HepG2 (cell line): ENCODE data around the gene RRM2. TPM values are rescaled to one million over a fixed set of nuclear protein-coding genes. Genes with fewer than 3 reads are reported as not detected.

Experiments used
- ATAC-seq: fragments of 200-7000 bp; cut with Tn5 transposase; 3 replicates; pipeline ENCODE4 v1.9.1; 2020; ENCODE audit warnings: mild to moderate bottlenecking, moderate library complexity
- BruUV-seq: library from RNA; stranded (reverse); fragments of 400-500 nt; replicated peaks from 2 replicates; lab custom pipeline; 2021; lab: Mats Ljungman, UMichigan
- CTCF ChIA-PET: fragments of 300-600 bp; formaldehyde crosslinking; extraction: SDS; loops from one replicate; lab custom pipeline; 2021; ENCODE audit warnings: low total read pairs, inconsistent platforms, low intra/inter-chr PET ratio; lab: Yijun Ruan, JAX
- POLR2A ChIA-PET: fragments of 350-600 bp; sonication (Branson Sonifier 250); formaldehyde crosslinking; loops from one replicate; lab custom pipeline; 2020; ENCODE audit warnings: antibody characterized with exemption, inconsistent platforms; lab: Yijun Ruan, JAX
- DNase-seq: peaks from one replicate; pipeline ENCODE4 v3.0.0-alpha.2; 2015; ENCODE audit warnings: low spot score
- FAIRE-seq: peaks from 3 replicates; lab custom pipeline; 2011; peaks lifted over from hg19 to GRCh38; lab: Jason Lieb, UNC
- H2AFZ ChIP-seq: one replicate; pipeline ENCODE4 v1.6.1; 2011; ENCODE audit warnings: low read length, inconsistent platforms
- H3K27ac ChIP-seq: fragments of 300-600 bp; 3 replicates; pipeline ENCODE4 v1.8.0; 2011; ENCODE audit warnings: mixed run types, mild to moderate bottlenecking, mixed read lengths, low read length, inconsistent platforms; ENCODE audit not compliant: insufficient read depth; ENCODE audit errors: extremely low read length
- H3K27me3 ChIP-seq, 2 experiments: fragments of 200-600 bp in 1 of 2; 2 replicates in 1 of 2; 3 replicates in 1 of 2; pipeline versions ENCODE4 v1.6.0 to v1.8.0; 2011; ENCODE audit warnings: low read length in 2 of 2, mild to moderate bottlenecking in 2 of 2, moderate library complexity in 2 of 2, inconsistent platforms in 1 of 2; ENCODE audit not compliant: insufficient read depth in 2 of 2, control insufficient read depth in 1 of 2
- H3K36me3 ChIP-seq, 2 experiments: fragments of 200-600 bp in 1 of 2; replicated peaks in 1 of 2; 2 replicates in 1 of 2; 3 replicates in 1 of 2; pipeline versions ENCODE4 v1.5.1 to v1.8.0; 2011; ENCODE audit warnings: low read length in 2 of 2, inconsistent platforms in 1 of 2; ENCODE audit not compliant: insufficient read depth in 2 of 2, control insufficient read depth in 1 of 2
- H3K4me1 ChIP-seq: 2 replicates; pipeline ENCODE4 v1.5.1; 2012; ENCODE audit warnings: low read length, inconsistent platforms; ENCODE audit not compliant: insufficient read depth
- H3K4me2 ChIP-seq: 2 replicates; pipeline ENCODE4 v1.6.0; 2011; ENCODE audit warnings: low read depth, low read length, inconsistent platforms
- H3K4me3 ChIP-seq, 3 experiments: fragments of 200-600 bp in 1 of 3; sonication (generic), shearing (Covaris generic) in 1 of 3; replicated peaks in 1 of 3; 2 replicates each; pipeline ENCODE4 v1.5.1; 2011 to 2016; ENCODE audit warnings: low read length in 3 of 3, inconsistent platforms in 2 of 3, low read depth in 2 of 3, mild to moderate bottlenecking in 2 of 3, control low read depth in 1 of 3, mixed read lengths in 1 of 3; ENCODE audit not compliant: insufficient read depth in 1 of 3
- H3K79me2 ChIP-seq: one replicate; pipeline ENCODE4 v1.6.1; 2011; ENCODE audit warnings: low read length, inconsistent platforms; ENCODE audit not compliant: insufficient read depth
- H3K9ac ChIP-seq: 2 replicates; pipeline ENCODE4 v1.6.0; 2011; ENCODE audit warnings: mild to moderate bottlenecking, low read depth, low read length, inconsistent platforms; ENCODE audit not compliant: insufficient read depth
- H3K9me3 ChIP-seq: 2 replicates; pipeline ENCODE4 v1.5.1; 2012; ENCODE audit warnings: mild to moderate bottlenecking, low read length
- H4K20me1 ChIP-seq: 2 replicates; pipeline ENCODE4 v1.6.0; 2011; ENCODE audit warnings: inconsistent platforms, mild to moderate bottlenecking, low read length, moderate library complexity; ENCODE audit not compliant: insufficient read depth
- AKNA ChIP-seq: sonication (generic); formaldehyde crosslinking; IDR thresholded peaks from 2 replicates; pipeline ENCODE4 v1.4.0; 2020; ENCODE audit warnings: missing genetic modification reagents, borderline replicate concordance
- FIP1L1 ChIP-seq: fragments of 200-400 bp; formaldehyde crosslinking; IDR thresholded peaks from 2 replicates; pipeline ENCODE4 v1.6.1; 2018; ENCODE audit warnings: low read depth, mild to moderate bottlenecking, low read length, moderate library complexity, borderline replicate concordance; ENCODE audit not compliant: insufficient read depth
- FOSL2 ChIP-seq: sonication (generic); formaldehyde crosslinking; IDR thresholded peaks from 2 replicates; pipeline ENCODE4 v1.4.0; 2020; ENCODE audit warnings: missing genetic modification reagents
- HIC2 ChIP-seq: sonication (generic); formaldehyde crosslinking; IDR thresholded peaks from 2 replicates; pipeline ENCODE4 v1.9.0; 2022; ENCODE audit warnings: low read depth, missing genetic modification reagents
- XBP1 ChIP-seq: sonication (generic); formaldehyde crosslinking; IDR thresholded peaks from 2 replicates; pipeline ENCODE4 v1.5.0; 2020; ENCODE audit warnings: missing genetic modification reagents
- ZNF577 ChIP-seq: sonication (generic); formaldehyde crosslinking; IDR thresholded peaks from 2 replicates; pipeline ENCODE4 v1.4.0; 2020; ENCODE audit warnings: mild to moderate bottlenecking, low read depth, missing genetic modification reagents, borderline replicate concordance
- ZNF629 ChIP-seq: sonication (generic); formaldehyde crosslinking; conservative IDR thresholded peaks from 2 replicates; pipeline ENCODE4 v1.5.0; 2020; ENCODE audit warnings: missing genetic modification reagents
- ZNF788 ChIP-seq: sonication (generic); formaldehyde crosslinking; IDR thresholded peaks from 2 replicates; pipeline ENCODE4 v1.5.0; 2020; ENCODE audit warnings: mild to moderate bottlenecking, missing genetic modification reagents, borderline replicate concordance
- WGBS: methylation state at CpG from one replicate; pipeline ENCODE4 v1.1.6; 2017; ENCODE audit warnings: low lambda C conversion rate; 5-methylcytosine and 5-hydroxymethylcytosine counted together
- in situ Hi-C: cut with HindIII; loops from 2 replicates; pipeline ENCODE4 v1.10.0; 2017; ENCODE audit warnings: low pct_unique_long_range_greater_than_20kb; ENCODE audit not compliant: extremely low pct_ligation_motif_present
- intact Hi-C: fragments of 100-400 bp; cut with micrococcal nuclease; formaldehyde crosslinking; loops from one replicate; pipeline ENCODE4 v1.10.0; 2022; ENCODE audit not compliant: unreplicated experiment
- polyA plus RNA-seq, 8 experiments: library from polyadenylated mRNA; depleted of rRNA in 3 of 8; stranded (reverse) in 7 of 8; unstranded in 1 of 8; fragments of >200 nt; fragmentation: Illumina TruSeq in 4 of 8; extraction: Trizol in 4 of 8; gene quantifications; 2 replicates each; pipeline versions ENCODE4 v1.2.1 to v1.2.3, GENCODE V29; 2011 to 2016; ENCODE audit warnings: low read depth in 4 of 8, missing spikeins in 1 of 8, mixed read lengths in 1 of 8; ENCODE audit not compliant: insufficient read depth in 1 of 8
- total RNA-seq, 5 experiments: library from RNA; depleted of rRNA; stranded (reverse); fragments of >200 nt; fragmentation: Illumina TruSeq; extraction: Trizol; gene quantifications; 2 replicates each; pipeline ENCODE4 v1.2.3, GENCODE V29; 2016; ENCODE audit warnings: low read depth in 1 of 5

RRM2 gene
- total and polyA plus RNA-seq, 2 of the 13 experiments (the other 11 are each of a cell fraction or from before 2014, with no cell fraction given): 31.3 to 150 TPM

- no peak for ATAC-seq
- 97% methylated on average over 24 of the region's 26 CpGs for WGBS
- Histone ChIP-seq H3K4me1 (no peaks in the 10 kb centered on the region), H3K4me3 (no peak overlapping the region), H2AFZ (no peak overlapping the region), H3K27ac (no peak overlapping the region), H3K4me2 (no peak overlapping the region), H3K9me3 (no peaks in the 10 kb centered on the region), H3K27me3 (no peaks in the 10 kb centered on the region), H4K20me1 (no peaks in the 10 kb centered on the region), H3K36me3 (peaks cover 2 to 20% of the 10 kb centered on the region in 2 experiments; a peak in 4 of 5 replicates), H3K9ac (no peak overlapping the region), H3K79me2 (no peaks in the 10 kb centered on the region)
- CTCF ChIA-PET: no interaction called here
- in situ Hi-C loops (no loop called here), intact Hi-C loops (no loop called here)
- TF ChIP-seq FIP1L1 (no peak), ZNF629 (CRISPR knock-in tag) (peak; percentile 92)
- no TSS peak for BruUV-seq
- no peak for FAIRE-seq
- POLR2A ChIA-PET: no interaction called here
- no peak for DNase-seq
Observed at GRCh38 chr2:10165861-10166675, 43.5 kb downstream of the RRM2 start.

GRCh38 chr2:10166676-10167292 is 44.2 kb downstream of the RRM2 start:
- no TSS peak for BruUV-seq
- Histone ChIP-seq H3K4me3 (no peak overlapping the region), H3K4me2 (no peak overlapping the region), H4K20me1 (no peaks in the 10 kb centered on the region), H2AFZ (no peak overlapping the region), H3K9ac (no peak overlapping the region), H3K4me1 (no peaks in the 10 kb centered on the region), H3K36me3 (peaks cover 4 to 20% of the 10 kb centered on the region in 2 experiments; a peak in 4 of 5 replicates), H3K27ac (no peak overlapping the region), H3K27me3 (no peaks in the 10 kb centered on the region), H3K79me2 (no peaks in the 10 kb centered on the region), H3K9me3 (no peaks in the 10 kb centered on the region)
- in situ Hi-C loops (no loop called here), intact Hi-C loops (no loop called here)
- ATAC-seq: no peak
- no peak for DNase-seq
- CTCF ChIA-PET: no interaction called here
- POLR2A ChIA-PET: no interaction called here
- no peak for FAIRE-seq
- TF ChIP-seq FOSL2 (no peak), ZNF788 (CRISPR knock-in tag) (no peak), XBP1 (no peak), ZNF577 (CRISPR knock-in tag) (no peak), AKNA (no peak), HIC2 (no peak)
- WGBS: 98% methylated on average over 16 of the region's 18 CpGs
